SJSA1 (cell line): Measurements from ENCODE around the gene SMYD1. TPM values are rescaled to one million over a fixed set of nuclear protein-coding genes. Genes with fewer than 3 reads are reported as not detected.
A peak's percentile ranks its signal among the peaks of the same experiment; 100 is the strongest.
"Not testable (repeated sequence)": the region's sequence is repeated elsewhere in the genome, so short reads cannot be mapped to it uniquely, and the experiment has no call there.

Experiments
- DNase-seq, 2 experiments: peaks; one replicate each; pipeline ENCODE4 v3.0.0-alpha.2; 2015 to 2020; ENCODE audit warnings: low spot score in 2 of 2, low read depth in 1 of 2
- H3K27ac ChIP-seq: fragments of 250-450 bp; sonication (Bioruptor Pico); 2 replicates; pipeline ENCODE4 v1.5.1; 2020; ENCODE audit warnings: mild to moderate bottlenecking, moderate library complexity
- H3K27me3 ChIP-seq: fragments of 250-450 bp; sonication (Bioruptor Pico); replicated peaks from 2 replicates; pipeline ENCODE4 v1.5.1; 2020; ENCODE audit warnings: mild to moderate bottlenecking, moderate library complexity
- H3K36me3 ChIP-seq: fragments of 250-450 bp; sonication (Bioruptor Pico); 2 replicates; pipeline ENCODE4 v1.5.1; 2020; ENCODE audit warnings: mild to moderate bottlenecking
- H3K4me1 ChIP-seq: fragments of 250-450 bp; sonication (Bioruptor Pico); replicated peaks from 2 replicates; pipeline ENCODE4 v1.6.1; 2021; ENCODE audit warnings: mild to moderate bottlenecking
- H3K4me3 ChIP-seq: fragments of 250-450 bp; sonication (Bioruptor Pico); 2 replicates; pipeline ENCODE4 v1.5.1; 2020; ENCODE audit warnings: mild to moderate bottlenecking
- H3K9me3 ChIP-seq: fragments of 250-450 bp; sonication (Bioruptor Pico); replicated peaks from 2 replicates; pipeline ENCODE4 v1.5.1; 2020; ENCODE audit warnings: mild to moderate bottlenecking
- total RNA-seq: library from RNA; depleted of rRNA; stranded (reverse); fragments of >200 nt; shearing (Covaris generic); gene quantifications from 2 replicates; pipeline ENCODE4 v1.2.3, GENCODE V29; 2014; rRNA removed

The SMYD1 gene
- total RNA-seq: not detected in 2 replicates

DNA sequence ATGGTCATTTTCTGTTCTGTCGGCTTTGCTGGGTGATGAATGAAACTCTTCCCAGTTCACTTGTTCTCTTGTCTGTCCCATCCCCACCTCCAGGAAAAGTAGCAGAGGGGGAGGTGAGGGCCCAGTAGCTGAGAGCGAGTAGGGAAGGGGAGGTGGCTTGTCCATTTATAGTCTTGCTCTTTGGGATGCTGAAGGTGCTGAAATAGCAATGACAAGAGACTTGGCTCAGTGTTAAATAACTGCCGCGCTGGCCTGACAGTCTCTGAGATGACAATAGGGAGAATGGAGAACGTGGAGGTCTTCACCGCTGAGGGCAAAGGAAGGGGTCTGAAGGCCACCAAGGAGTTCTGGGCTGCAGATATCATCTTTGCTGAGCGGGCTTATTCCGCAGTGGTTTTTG, at the start of gene SMYD1:
Gene SMYD1, plus strand, starts transcription at position 228 of the 400 bp plus-strand sequence. Its CDS starts 40 bp downstream, at position 268.
- Histone ChIP-seq H3K27me3 (peaks cover 12% of the 10 kb centered on the region), H3K9me3 (no peaks in the 10 kb centered on the region), H3K4me3 (no peak within 1 kb of the TSS), H3K27ac (no peak within 1 kb of the TSS), H3K4me1 (no peaks in the 10 kb centered on the region), H3K36me3 (no peaks in the 10 kb centered on the region)
- no peak for DNase-seq

GRCh38 chr2:88018077-88018805, 49.4 kb upstream of the SMYD1 start:
- H3K27ac ChIP-seq, DNase-seq, H3K9me3 ChIP-seq, H3K36me3 ChIP-seq, H3K4me1 ChIP-seq, H3K4me3 ChIP-seq, H3K27me3 ChIP-seq: not testable (repeated sequence)

DNA sequence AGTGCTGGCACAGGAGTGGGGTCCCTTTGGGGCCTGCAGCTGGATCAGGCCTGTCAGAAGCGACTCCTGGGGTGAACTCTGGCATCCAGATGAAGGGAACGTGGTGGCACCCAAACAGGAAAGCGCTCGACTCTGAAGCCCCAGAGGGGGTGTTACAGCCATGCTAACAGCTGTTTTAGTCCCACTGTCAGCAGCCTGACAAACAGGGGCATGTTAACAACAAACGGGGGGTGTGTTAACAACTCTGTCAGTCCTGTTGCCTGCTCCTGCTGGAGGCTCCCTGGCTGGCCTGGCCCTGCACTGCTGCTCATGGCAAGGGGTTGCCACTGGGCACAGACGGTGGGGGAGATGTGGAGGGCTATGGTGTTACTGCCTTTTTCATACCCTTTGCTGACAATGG, 48.7 kb upstream of the SMYD1 start:
- Histone ChIP-seq H3K27ac (no peak overlapping the region), H3K4me1 (0 out of 2 replicates have a peak, but pooled peaks cover 3% of the 10 kb centered on the region), H3K9me3 (no peaks in the 10 kb centered on the region), H3K4me3 (no peak overlapping the region), H3K27me3 (peaks cover 5% of the 10 kb centered on the region; the same call in 1 of the 2 replicates), H3K36me3 (no peaks in the 10 kb centered on the region; the same call in 1 of the 2 replicates)
- DNase-seq: peak in 1 of 2 experiments; percentile 38

GRCh38 chr2:88019985-88020384, 47.6 kb upstream of the SMYD1 start:
- Histone ChIP-seq H3K36me3 (no peaks in the 10 kb centered on the region; the same call in 1 of the 2 replicates), H3K27ac (no peak overlapping the region), H3K27me3 (peaks cover 5% of the 10 kb centered on the region; the same call in 1 of the 2 replicates), H3K9me3 (no peaks in the 10 kb centered on the region), H3K4me1 (0 out of 2 replicates have a peak, but pooled peaks cover 3% of the 10 kb centered on the region), H3K4me3 (no peak overlapping the region)
- DNase-seq: no peak

- H3K9me3 ChIP-seq: no peaks in the 10 kb centered on the region
- H3K4me3 ChIP-seq: no peak overlapping the region
- H3K36me3 ChIP-seq: peaks cover 8% of the 10 kb centered on the region
- no peak overlapping the region for H3K27ac ChIP-seq
- no peak for DNase-seq
- no peaks in the 10 kb centered on the region for H3K4me1 ChIP-seq
- no peaks in the 10 kb centered on the region for H3K27me3 ChIP-seq
These were observed 45.0 kb upstream of the SMYD1 start for GRCh38 chr2:88022669-88022921.

GRCh38 chr2:88024509-88024908, 43.1 kb upstream of the SMYD1 start:
- Histone ChIP-seq H3K36me3 (peaks cover 22% of the 10 kb centered on the region), H3K4me3 (no peak overlapping the region), H3K4me1 (no peaks in the 10 kb centered on the region), H3K9me3 (no peaks in the 10 kb centered on the region), H3K27me3 (no peaks in the 10 kb centered on the region), H3K27ac (no peak overlapping the region)
- no peak for DNase-seq

- Histone ChIP-seq H3K27me3 (no peaks in the 10 kb centered on the region), H3K36me3 (peaks cover 43% of the 10 kb centered on the region), H3K4me3 (no peak overlapping the region), H3K27ac (no peak overlapping the region), H3K4me1 (no peaks in the 10 kb centered on the region; the same call in 1 of the 2 replicates), H3K9me3 (no peaks in the 10 kb centered on the region)
- DNase-seq: no peak
These were observed 39.8 kb upstream of the SMYD1 start for GRCh38 chr2:88027697-88028389.

GRCh38 chr2:88028931-88029330, 38.7 kb upstream of the SMYD1 start:
- Histone ChIP-seq H3K36me3 (peaks cover 54% of the 10 kb centered on the region), H3K9me3 (no peaks in the 10 kb centered on the region)
- DNase-seq: no peak

DNA sequence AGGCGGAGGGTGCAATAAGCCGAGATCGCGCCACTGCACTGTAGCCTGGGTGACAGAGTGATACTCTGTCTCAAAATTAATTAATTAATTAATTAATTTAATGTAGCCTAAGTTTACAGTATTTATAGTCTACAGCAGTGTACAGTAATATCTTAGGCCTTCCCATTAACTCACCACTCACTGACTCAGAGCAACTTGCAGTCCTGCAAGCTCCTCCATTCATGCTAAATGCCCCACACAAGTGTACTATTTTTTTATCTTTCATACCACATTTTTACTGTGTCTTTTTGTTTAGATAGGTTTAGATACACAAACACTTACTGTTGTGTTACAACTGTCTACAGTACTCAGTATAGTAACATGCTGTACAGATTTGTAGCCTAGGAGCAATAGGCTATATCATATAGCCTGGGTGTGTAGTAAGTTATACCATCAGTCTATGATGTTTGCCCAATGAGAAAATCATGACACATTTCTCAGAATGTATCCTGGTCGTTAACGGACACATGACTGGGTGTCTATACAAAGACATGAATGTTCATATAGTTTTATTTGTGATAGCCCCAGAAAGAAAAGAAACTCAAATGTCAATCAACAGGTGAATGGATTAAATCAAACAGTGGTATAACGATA, 35.4 kb upstream of the SMYD1 start:
- peaks cover 69% of the 10 kb centered on the region for H3K36me3 ChIP-seq
- H3K9me3 ChIP-seq: no peaks in the 10 kb centered on the region
- no peaks in the 10 kb centered on the region for H3K27me3 ChIP-seq
- H3K27ac ChIP-seq: no peak overlapping the region
- DNase-seq: no peak
- H3K4me1 ChIP-seq: no peaks in the 10 kb centered on the region; the same call in 1 of the 2 replicates
- H3K4me3 ChIP-seq: no peak overlapping the region

More at GRCh38 chr2:88028931-88029330, 38.7 kb upstream of the SMYD1 start:
- H3K4me1 ChIP-seq: no peaks in the 10 kb centered on the region; the same call in 1 of the 2 replicates
- H3K27ac ChIP-seq: no peak overlapping the region
- H3K4me3 ChIP-seq: no peak overlapping the region
- H3K27me3 ChIP-seq: no peaks in the 10 kb centered on the region

- no peak for DNase-seq
- Histone ChIP-seq H3K27ac (no peak overlapping the region), H3K4me3 (no peak overlapping the region), H3K27me3 (no peaks in the 10 kb centered on the region), H3K9me3 (no peaks in the 10 kb centered on the region), H3K4me1 (peaks cover 18% of the 10 kb centered on the region), H3K36me3 (peaks cover 44% of the 10 kb centered on the region)
These were observed 31.4 kb upstream of the SMYD1 start for GRCh38 chr2:88036182-88036581.

GRCh38 chr2:88036606-88037005, 31.0 kb upstream of the SMYD1 start:
- Histone ChIP-seq H3K27me3 (no peaks in the 10 kb centered on the region), H3K27ac (no peak overlapping the region)

DNA sequence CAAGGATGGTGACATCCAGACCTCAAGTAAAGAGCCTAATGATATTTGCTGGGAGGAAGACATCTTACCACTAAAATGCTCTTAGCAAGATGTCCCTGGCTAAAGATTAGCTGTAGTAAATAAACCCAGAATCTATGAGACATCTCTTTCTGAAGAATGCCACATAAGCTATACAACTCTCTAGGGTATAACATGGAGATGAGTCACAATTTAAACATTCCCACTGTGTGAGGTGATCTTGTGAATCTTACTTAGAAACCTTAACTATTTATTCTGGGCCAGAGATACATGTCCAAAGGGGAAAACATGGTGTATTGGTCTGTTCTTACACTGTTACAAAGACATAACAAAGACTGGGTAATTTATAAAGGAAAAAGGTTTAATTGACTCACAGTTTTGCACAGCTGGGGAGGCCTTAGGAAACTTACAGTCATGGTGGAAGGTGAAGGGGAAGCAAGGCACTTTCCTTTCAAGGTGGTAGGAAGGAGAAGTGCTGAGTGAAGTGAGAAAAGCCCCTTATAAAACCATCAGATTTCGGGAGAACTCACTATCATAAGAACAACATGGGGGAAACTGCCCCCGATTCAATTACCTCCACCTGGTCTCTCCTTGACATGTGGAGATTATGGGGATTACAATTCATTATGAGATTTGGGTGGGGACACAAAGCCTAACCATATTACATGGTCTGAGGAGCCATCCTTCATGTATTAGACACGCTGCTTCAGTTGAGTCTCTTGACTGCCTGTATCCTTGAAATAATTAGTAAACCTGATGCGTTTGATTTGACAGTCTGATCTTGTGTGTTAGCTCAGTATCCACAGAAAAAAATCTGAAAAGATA, 29.1 kb upstream of the SMYD1 start:
- peak in 1 of 2 experiments; percentile 91 for DNase-seq
- Histone ChIP-seq H3K27me3 (no peaks in the 10 kb centered on the region), H3K36me3 (peaks cover 29% of the 10 kb centered on the region), H3K4me3 (no peak overlapping the region), H3K4me1 (peaks cover 18% of the 10 kb centered on the region), H3K27ac (peak overlapping the region; percentile 73), H3K9me3 (no peaks in the 10 kb centered on the region)

More at GRCh38 chr2:88036606-88037005, 31.0 kb upstream of the SMYD1 start:
- H3K9me3 ChIP-seq: no peaks in the 10 kb centered on the region
- DNase-seq: no peak
- H3K4me1 ChIP-seq: peaks cover 18% of the 10 kb centered on the region
- H3K36me3 ChIP-seq: peaks cover 44% of the 10 kb centered on the region
- H3K4me3 ChIP-seq: no peak overlapping the region

GRCh38 chr2:88042476-88042875, 25.1 kb upstream of the SMYD1 start:
- Histone ChIP-seq H3K4me1 (peaks cover 16% of the 10 kb centered on the region), H3K27ac (no peak overlapping the region), H3K4me3 (no peak overlapping the region), H3K9me3 (no peaks in the 10 kb centered on the region), H3K27me3 (no peaks in the 10 kb centered on the region), H3K36me3 (peaks cover 16% of the 10 kb centered on the region)
- DNase-seq: no peak
